ENCODE measurements around the gene SYT17.

SYT17 gene

DNA sequence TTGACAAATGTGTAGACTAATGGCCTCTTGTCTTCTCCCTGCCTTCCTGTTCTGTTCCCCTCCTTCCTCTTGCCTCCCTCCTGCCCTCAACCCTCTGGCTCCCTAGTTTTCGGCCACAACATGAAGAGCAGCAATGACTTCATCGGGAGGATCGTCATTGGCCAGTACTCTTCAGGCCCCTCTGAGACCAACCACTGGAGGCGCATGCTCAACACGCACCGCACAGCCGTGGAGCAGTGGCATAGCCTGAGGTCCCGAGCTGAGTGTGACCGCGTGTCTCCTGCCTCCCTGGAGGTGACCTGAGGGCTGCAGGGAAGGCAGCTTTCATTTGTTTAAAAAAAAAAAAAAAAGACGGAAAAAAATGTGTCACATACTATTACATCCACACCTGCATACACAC, 98.7 kb downstream of the SYT17 start:
- TF ChIP-seq ZNF157 (tag by site-specific recombination; IDR thresholded peaks at IDR 0.05) (no peak), ZNF404 (tag by site-specific recombination; IDR thresholded peaks at IDR 0.05) (no peak), ZBTB17 (tag by site-specific recombination; IDR thresholded peaks at IDR 0.05) (no peak), ZNF223 (tag by site-specific recombination; IDR thresholded peaks at IDR 0.05) (no peak), BCL11B (tag by site-specific recombination; IDR thresholded peaks at IDR 0.05; ENCODE audit: low read depth) (no peak), ZNF140 (tag by site-specific recombination; IDR thresholded peaks at IDR 0.05) (no peak), OVOL3 (tag by site-specific recombination; IDR thresholded peaks at IDR 0.05) (no peak), ZNF830 (tag by site-specific recombination; IDR thresholded peaks at IDR 0.05; ENCODE audit: low read depth) (no peak), ZNF354C (tag by site-specific recombination; IDR thresholded peaks at IDR 0.05; ENCODE audit: borderline replicate concordance, low read depth) (no peak), ZNF701 (tag by site-specific recombination; IDR thresholded peaks at IDR 0.05) (no peak)
- TF ChIP-seq, protein P1, sequence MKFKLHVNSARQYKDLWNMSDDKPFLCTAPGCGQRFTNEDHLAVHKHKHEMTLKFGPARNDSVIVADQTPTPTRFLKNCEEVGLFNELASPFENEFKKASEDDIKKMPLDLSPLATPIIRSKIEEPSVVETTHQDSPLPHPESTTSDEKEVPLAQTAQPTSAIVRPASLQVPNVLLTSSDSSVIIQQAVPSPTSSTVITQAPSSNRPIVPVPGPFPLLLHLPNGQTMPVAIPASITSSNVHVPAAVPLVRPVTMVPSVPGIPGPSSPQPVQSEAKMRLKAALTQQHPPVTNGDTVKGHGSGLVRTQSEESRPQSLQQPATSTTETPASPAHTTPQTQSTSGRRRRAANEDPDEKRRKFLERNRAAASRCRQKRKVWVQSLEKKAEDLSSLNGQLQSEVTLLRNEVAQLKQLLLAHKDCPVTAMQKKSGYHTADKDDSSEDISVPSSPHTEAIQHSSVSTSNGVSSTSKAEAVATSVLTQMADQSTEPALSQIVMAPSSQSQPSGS (tag by site-specific recombination; IDR thresholded peaks at IDR 0.05; ENCODE audit: low read depth), result no peak
- TF ChIP-seq, protein P2, sequence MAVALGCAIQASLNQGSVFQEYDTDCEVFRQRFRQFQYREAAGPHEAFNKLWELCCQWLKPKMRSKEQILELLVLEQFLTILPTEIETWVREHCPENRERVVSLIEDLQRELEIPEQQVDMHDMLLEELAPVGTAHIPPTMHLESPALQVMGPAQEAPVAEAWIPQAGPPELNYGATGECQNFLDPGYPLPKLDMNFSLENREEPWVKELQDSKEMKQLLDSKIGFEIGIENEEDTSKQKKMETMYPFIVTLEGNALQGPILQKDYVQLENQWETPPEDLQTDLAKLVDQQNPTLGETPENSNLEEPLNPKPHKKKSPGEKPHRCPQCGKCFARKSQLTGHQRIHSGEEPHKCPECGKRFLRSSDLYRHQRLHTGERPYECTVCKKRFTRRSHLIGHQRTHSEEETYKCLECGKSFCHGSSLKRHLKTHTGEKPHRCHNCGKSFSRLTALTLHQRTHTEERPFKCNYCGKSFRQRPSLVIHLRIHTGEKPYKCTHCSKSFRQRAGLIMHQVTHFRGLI (tag by site-specific recombination; IDR thresholded peaks at IDR 0.05), result no peak
- TF ChIP-seq, protein P3, sequence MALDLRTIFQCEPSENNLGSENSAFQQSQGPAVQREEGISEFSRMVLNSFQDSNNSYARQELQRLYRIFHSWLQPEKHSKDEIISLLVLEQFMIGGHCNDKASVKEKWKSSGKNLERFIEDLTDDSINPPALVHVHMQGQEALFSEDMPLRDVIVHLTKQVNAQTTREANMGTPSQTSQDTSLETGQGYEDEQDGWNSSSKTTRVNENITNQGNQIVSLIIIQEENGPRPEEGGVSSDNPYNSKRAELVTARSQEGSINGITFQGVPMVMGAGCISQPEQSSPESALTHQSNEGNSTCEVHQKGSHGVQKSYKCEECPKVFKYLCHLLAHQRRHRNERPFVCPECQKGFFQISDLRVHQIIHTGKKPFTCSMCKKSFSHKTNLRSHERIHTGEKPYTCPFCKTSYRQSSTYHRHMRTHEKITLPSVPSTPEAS (tag by site-specific recombination; IDR thresholded peaks at IDR 0.05), result no peak
- POLR2A ChIA-PET, result no interaction called here
- Histone ChIP-seq H3K9me3 (ENCODE audit: control insufficient read depth, insufficient read depth, low read depth, low read length) (no peaks in the 10 kb centered on the region), H3K36me3 (ENCODE audit: control insufficient read depth in 2 of 2, insufficient read depth in 1 of 2, low read length in 2 of 2) (no peaks in the 10 kb centered on the region), H3K4me1 (ENCODE audit: control insufficient read depth, insufficient read depth, low read length) (no peaks in the 10 kb centered on the region), H3K27ac (ENCODE audit: extremely low read depth, low read depth, low read length) (no peak overlapping the region), H3K4me3 (ENCODE audit: low read depth, low read length) (no peak overlapping the region)
- CTCF ChIA-PET, result no interaction called here

DNA sequence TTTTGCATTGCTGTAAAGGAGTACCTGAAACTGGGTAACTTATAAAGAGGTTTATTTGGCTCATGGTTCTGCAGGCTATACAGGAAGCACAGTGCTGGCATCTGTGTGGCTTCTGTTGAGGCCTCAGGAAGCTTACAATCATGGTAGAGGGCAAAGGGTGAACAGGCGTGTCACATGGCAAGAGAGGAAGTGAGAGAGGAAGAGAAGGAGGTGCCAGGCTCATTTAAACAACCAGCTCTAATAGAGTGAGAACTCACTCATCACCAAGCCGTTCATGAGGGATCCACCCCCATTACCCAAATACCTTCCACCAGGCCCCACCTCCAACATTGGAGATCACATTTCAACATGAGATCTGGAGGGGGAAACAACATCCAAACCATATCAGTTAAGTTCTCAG, 101.1 kb downstream of the SYT17 start:
- ChIA-PET POLR2A (no interaction called here), CTCF (no interaction called here)
- H3K9me3 ChIP-seq (ENCODE audit: control insufficient read depth, insufficient read depth, low read depth, low read length), result no peaks in the 10 kb centered on the region
- H3K4me1 ChIP-seq (ENCODE audit: control insufficient read depth, insufficient read depth, low read length), result no peaks in the 10 kb centered on the region
- no peaks in the 10 kb centered on the region for H3K36me3 ChIP-seq (ENCODE audit: control insufficient read depth in 2 of 2, insufficient read depth in 1 of 2, low read length in 2 of 2)
- no peak overlapping the region for H3K27ac ChIP-seq (ENCODE audit: extremely low read depth, low read depth, low read length)
- no peak for TF ChIP-seq HOXD13 (CRISPR knock-in tag; IDR thresholded peaks at IDR 0.05; ENCODE audit: borderline replicate concordance)
- TF ChIP-seq ZNF221 (tag by site-specific recombination; IDR thresholded peaks at IDR 0.05; ENCODE audit: borderline replicate concordance), result no peak
- TF ChIP-seq YY2 (tag by site-specific recombination; IDR thresholded peaks at IDR 0.05), result no peak
- no peak for TF ChIP-seq ZNF48 (tag by site-specific recombination; IDR thresholded peaks at IDR 0.05)
- TF ChIP-seq GLIS1 (tag by site-specific recombination; IDR thresholded peaks at IDR 0.05), result no peak
- TF ChIP-seq, protein P4, sequence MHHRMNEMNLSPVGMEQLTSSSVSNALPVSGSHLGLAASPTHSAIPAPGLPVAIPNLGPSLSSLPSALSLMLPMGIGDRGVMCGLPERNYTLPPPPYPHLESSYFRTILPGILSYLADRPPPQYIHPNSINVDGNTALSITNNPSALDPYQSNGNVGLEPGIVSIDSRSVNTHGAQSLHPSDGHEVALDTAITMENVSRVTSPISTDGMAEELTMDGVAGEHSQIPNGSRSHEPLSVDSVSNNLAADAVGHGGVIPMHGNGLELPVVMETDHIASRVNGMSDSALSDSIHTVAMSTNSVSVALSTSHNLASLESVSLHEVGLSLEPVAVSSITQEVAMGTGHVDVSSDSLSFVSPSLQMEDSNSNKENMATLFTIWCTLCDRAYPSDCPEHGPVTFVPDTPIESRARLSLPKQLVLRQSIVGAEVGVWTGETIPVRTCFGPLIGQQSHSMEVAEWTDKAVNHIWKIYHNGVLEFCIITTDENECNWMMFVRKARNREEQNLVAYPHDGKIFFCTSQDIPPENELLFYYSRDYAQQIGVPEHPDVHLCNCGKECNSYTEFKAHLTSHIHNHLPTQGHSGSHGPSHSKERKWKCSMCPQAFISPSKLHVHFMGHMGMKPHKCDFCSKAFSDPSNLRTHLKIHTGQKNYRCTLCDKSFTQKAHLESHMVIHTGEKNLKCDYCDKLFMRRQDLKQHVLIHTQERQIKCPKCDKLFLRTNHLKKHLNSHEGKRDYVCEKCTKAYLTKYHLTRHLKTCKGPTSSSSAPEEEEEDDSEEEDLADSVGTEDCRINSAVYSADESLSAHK (tag by site-specific recombination; IDR thresholded peaks at IDR 0.05), result no peak
- H3K4me3 ChIP-seq (ENCODE audit: low read depth, low read length), result no peak overlapping the region
